SK-N-MC (cell line): ENCODE measurements around the gene PARP9.

Experiments
- EZH2 ChIP-seq: fragments of 200-600 bp; sonication (generic); IDR thresholded peaks from one replicate; pipeline ENCODE4 v1.6.1; 2017; ENCODE audit warnings: antibody characterized with exemption
- POLR2AphosphoS5 ChIP-seq: IDR thresholded peaks from 2 replicates; pipeline ENCODE4 v1.6.1; 2012; ENCODE audit warnings: mild to moderate bottlenecking, low read depth, low read length, borderline replicate concordance

- TF ChIP-seq EZH2 (no peak), POLR2AphosphoS5 (no peak)
Observed at GRCh38 chr3:122594025-122594424, 29.9 kb upstream of the PARP9 start.
